Embryonic facial prominence (tissue), 1 donor: ENCODE data around the gene CENPS.
"Not testable (repeated sequence)": the region's sequence is repeated elsewhere in the genome, so short reads cannot be mapped to it uniquely, and the experiment has no call there.

Source experiments
- DNase-seq: peaks from one replicate; pipeline ENCODE4 v3.0.0-alpha.2; 2016; ENCODE audit errors: extremely low spot score

Gene CENPS

GRCh38 chr1:10450836-10451235 is 20.6 kb downstream of the CENPS start:
- no peak for DNase-seq

- no peak for DNase-seq
Measured at GRCh38 chr1:10451287-10451686, 21.1 kb downstream of the CENPS start.

- DNase-seq = no peak
Measured at GRCh38 chr1:10456048-10456447, 25.8 kb downstream of the CENPS start.

- DNase-seq = no peak
Measured at GRCh38 chr1:10456661-10457060, 26.4 kb downstream of the CENPS start.

- not testable (repeated sequence) for DNase-seq
Measured at GRCh38 chr1:10457462-10457861, 27.2 kb downstream of the CENPS start.

GRCh38 chr1:10457875-10458274 is 27.6 kb downstream of the CENPS start:
- DNase-seq = no peak

- DNase-seq = no peak
Measured at GRCh38 chr1:10459184-10459583, 29.0 kb downstream of the CENPS start.

GRCh38 chr1:10467078-10467477 is 36.8 kb downstream of the CENPS start:
- DNase-seq = no peak

GRCh38 chr1:10470043-10470442 is 39.8 kb downstream of the CENPS start:
- DNase-seq = no peak

- no peak for DNase-seq
Measured at GRCh38 chr1:10471411-10472219, 41.4 kb downstream of the CENPS start.

GRCh38 chr1:10472220-10473144 is 42.2 kb downstream of the CENPS start, which contains the start of gene DFFA:
Gene DFFA (minus strand): TSS chr1:10472529. CDS start chr1:10472458, 71 bp downstream.
- DNase-seq = peak; percentile 96

- no peak for DNase-seq
Measured at GRCh38 chr1:10473145-10473765, 43.0 kb downstream of the CENPS start.

- not testable (repeated sequence) for DNase-seq
Measured at GRCh38 chr1:10474309-10474612, 44.0 kb downstream of the CENPS start.

- DNase-seq = peak; percentile 74
Measured at GRCh38 chr1:10474613-10475507, 44.6 kb downstream of the CENPS start, which contains the start of gene PEX14. Gene PEX14 (plus strand): TSS chr1:10474950. CDS start chr1:10474967, 17 bp downstream.

- no peak for DNase-seq
Measured at GRCh38 chr1:10475510-10475909, 45.3 kb downstream of the CENPS start.

GRCh38 chr1:10479296-10479695 is 49.1 kb downstream of the CENPS start:
- no peak for DNase-seq

GRCh38 chr1:10480614-10481013 is 50.4 kb downstream of the CENPS start:
- no peak for DNase-seq

- DNase-seq = no peak
Measured at GRCh38 chr1:10484521-10484920, 54.3 kb downstream of the CENPS start.

GRCh38 chr1:10489291-10490055 is 59.2 kb downstream of the CENPS start:
- DNase-seq = no peak

GRCh38 chr1:10490286-10490970 is 60.2 kb downstream of the CENPS start:
- no peak for DNase-seq
